MM.1S (cell line): ENCODE results near the gene CLEC16A.

Experiments
- CTCF ChIP-seq: fragments of 300-600 bp; sonication (generic); IDR thresholded peaks from 2 replicates; pipeline ENCODE4 v1.5.1; 2016; ENCODE audit warnings: antibody characterized with exemption, low read length, mixed read lengths
- EZH2 ChIP-seq: fragments of 300-600 bp; sonication (generic); optimal IDR thresholded peaks from 2 replicates; pipeline ENCODE3; 2017; ENCODE audit warnings: low read depth, mild to moderate bottlenecking, antibody characterized with exemption, low read length, mixed read lengths
- EZH2phosphoT487 ChIP-seq: fragments of 300-600 bp; sonication (generic); IDR thresholded peaks from 2 replicates; pipeline ENCODE4 v1.6.1; 2018; ENCODE audit warnings: antibody characterized with exemption, low read length

- TF ChIP-seq CTCF (no peak), EZH2 (no peak), EZH2phosphoT487 (no peak)
These were observed 37.2 kb upstream of the CLEC16A start for GRCh38 chr16:10906914-10907756.
